ENCODE results near the gene SASH1.
"Not testable (repeated sequence)": the region's sequence is repeated elsewhere in the genome, so short reads cannot be mapped to it uniquely, and the experiment has no call there.

The SASH1 gene

DNA sequence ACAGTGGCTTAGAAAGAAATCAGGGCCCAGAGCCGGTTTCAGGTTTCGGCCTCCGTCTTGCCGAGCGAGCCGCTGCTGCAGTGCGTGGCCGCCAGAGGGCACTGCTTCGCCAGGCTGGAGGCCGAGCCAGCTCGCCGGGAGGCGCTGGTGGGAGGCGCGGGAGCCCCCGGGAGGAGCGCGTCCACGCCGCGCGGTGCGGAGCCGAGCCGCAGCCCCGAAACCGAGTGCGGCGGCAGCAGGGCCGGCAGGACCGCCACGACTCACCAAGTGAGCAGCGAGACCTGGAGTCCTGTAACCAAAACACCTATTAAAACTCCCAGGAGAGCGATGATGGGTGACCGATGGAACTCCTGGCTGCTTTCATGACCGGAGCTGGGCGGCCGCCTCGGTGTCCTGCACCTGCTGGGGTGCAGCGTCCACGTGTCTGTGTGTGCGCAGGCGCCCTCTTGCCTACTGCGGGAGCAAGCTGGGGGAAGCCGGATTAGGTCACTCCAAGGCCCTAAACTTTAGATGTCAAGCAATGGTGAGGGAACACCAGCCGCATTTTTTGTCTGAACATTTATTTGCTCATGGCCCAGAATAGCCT lies 217.3 kb downstream of the SASH1 start:
- DNase-seq = peak; percentile 67

GRCh38 chr6:148561629-148562028 lies 219.0 kb downstream of the SASH1 start:
- DNase-seq = no peak

GRCh38 chr6:148563066-148563465 lies 220.4 kb downstream of the SASH1 start:
- DNase-seq = no peak

DNA sequence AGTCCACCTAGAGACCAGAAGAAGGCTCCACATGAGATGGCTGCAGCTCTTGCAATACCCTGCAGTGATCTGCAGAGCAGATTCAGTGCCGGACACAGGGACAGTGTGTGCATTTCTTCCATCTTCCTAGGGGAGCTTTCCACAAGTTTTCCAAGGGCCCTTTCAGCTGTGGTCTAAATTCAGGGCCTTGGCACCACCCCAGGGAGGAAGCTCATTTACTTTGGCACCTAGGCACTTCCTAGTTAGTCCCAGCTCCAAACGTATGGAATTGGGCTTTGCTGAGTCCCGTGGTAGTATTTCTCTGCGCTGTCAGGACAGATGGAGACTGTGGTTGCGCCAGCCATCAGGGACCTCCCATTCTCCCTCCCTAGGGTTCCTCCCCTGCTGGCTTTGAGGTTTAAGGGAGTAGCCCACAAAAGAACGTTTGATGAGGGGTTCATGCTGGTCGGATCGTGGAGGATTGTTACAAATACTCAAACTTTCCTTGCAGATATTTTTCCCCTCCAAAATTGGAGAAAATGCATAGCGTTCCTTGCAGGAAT lies 221.9 kb downstream of the SASH1 start:
- DNase-seq = no peak

DNA sequence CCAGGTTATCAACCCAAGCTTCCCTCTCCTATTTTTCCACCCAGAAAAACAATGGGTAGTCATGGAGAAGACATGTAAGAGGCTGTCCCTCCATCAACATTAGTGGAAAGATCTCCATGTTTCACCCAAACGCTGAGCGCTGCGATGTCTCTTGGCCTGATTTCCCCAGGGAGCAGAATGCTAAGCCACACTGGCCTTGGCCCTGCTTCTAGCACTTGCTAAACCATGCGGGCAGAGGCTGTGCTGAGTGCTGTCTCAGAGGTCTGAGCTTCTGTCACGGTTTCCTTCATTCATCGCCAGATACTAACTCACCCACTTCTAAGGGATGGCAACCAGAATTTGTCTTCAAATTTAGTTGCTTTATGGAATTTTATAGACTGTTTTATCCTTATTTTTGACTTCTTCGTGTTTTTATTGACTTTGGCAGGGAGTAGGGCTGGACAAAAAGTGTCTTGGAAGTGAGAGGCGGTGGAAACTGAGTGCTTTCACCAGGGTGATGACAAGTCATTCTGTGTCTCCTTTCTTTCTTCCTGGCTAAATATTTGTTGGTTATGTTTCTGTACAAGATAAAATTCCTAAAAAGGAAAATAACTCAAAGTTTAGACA lies 222.8 kb downstream of the SASH1 start:
- no peak for DNase-seq

DNA sequence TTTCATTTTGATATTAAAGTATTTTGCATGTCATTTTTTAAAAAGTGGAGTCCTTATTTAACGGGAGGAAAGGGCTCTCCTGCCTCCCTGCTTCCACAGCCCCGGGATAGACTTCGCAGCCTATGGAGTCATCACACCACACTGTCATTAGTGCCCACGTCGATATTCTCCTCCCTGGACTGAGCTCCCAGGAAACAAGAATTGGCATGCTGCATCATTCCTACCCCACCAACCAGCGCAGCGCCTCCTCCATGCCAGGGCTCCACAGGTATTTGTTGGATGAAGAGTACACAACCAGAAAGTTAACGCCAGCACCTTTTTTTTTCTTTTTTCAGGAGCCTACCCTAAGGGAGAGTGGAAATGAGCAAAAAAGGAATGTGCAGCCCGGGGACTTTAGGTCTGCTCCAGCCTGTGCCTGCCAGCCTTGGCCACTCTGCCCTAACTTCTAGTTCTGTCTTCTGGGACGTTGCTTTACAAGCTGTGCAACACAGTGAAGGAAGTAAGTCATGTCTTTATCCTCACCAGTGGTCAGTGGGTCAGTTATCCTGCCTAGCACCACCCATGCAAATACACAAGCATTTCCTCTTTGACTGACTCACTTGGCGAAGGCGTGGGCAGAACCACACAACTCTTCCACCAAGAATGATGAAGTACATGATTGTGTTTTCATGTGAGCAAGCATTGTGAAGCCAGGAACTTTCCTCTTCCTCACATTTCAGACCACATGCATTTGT lies 223.5 kb downstream of the SASH1 start:
- DNase-seq = peak; percentile 93

GRCh38 chr6:148566664-148567350 lies 224.2 kb downstream of the SASH1 start:
- DNase-seq = no peak

GRCh38 chr6:148570456-148570855 lies 227.8 kb downstream of the SASH1 start:
- no peak for DNase-seq

- no peak for DNase-seq
These were observed 230.2 kb downstream of the SASH1 start for GRCh38 chr6:148572676-148573335.

GRCh38 chr6:148573922-148574321 lies 231.3 kb downstream of the SASH1 start:
- no peak for DNase-seq

GRCh38 chr6:148577687-148578488 lies 235.2 kb downstream of the SASH1 start:
- peak; percentile 78 for DNase-seq

DNA sequence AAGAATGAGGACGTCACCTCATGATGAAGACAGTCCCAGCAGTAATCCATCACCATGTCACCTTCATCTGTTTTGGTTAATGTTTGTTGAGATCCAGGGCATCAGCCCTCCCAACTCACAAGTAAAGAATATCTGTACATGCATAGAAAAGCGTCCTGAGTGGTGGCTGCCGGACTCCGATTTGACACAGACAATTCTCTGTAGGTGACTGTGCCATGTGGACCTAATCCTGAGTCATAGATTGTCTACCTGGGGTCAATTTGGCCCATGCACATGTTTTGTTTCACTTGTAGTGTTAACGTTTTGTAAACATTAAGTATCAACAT lies 235.8 kb downstream of the SASH1 start:
- DNase-seq = no peak

- DNase-seq = no peak
These were observed 236.4 kb downstream of the SASH1 start for GRCh38 chr6:148578837-148579565.

DNA sequence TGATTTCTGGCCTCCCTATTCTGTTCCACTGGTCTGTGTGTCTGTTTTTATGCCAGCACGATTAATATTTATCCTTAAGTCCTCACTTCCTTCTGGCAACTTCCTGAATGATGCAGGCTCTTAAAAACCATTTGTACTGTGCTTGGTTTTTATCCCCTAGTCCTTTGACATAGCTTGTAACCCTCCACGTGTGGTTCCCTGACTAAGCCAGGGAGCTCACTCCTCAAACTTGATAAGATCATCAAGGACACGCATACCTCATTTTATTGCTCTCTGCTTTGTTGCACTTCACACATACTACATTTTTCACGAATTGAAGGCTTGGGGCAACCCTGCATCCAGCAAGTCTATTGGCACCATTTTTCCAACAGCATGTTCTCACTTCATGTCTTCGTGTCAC lies 237.8 kb downstream of the SASH1 start:
- peak; percentile 25 for DNase-seq

- no peak for DNase-seq
These were observed 241.0 kb downstream of the SASH1 start for GRCh38 chr6:148583631-148584030.

DNA sequence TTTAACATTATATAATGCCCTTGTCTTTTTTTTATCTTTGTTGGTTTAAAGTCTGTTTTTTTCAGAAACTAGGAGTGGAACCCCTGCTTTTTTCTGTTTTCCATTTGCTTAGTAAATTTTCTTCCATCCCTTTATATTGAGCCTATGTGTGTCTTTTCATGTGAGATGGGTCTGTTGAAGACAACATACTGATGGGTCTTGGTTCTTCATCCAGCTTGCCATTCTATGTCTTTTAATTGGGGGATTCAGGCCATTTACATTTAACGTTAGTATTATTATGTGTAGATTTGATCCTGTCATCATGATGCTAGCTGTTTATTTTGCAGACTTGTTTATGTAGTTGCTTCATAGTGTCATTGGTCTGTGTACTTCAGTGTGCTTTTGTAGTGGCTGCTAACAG lies 243.0 kb downstream of the SASH1 start:
- DNase-seq = not testable (repeated sequence)

- DNase-seq = no peak
These were observed 248.2 kb downstream of the SASH1 start for GRCh38 chr6:148590883-148591282.

DNA sequence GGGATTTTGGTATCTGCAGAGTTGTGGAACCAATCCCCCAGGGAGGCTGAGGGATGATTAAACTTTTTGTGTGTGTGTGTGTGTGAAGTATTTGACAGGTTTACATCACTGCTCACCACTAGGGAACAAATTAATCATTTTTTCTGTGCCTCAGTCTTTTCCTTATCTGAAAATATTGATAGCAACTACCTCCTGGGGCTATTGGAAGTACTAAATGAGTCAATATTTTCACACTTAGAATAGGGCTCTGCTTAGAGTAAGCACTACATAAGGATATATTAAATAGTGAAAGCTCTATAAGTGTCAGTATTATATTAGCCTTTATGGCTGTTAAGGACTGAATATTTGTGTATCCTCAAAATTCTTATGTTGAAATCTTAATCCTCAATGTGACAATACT lies 249.0 kb downstream of the SASH1 start:
- no peak for DNase-seq

DNA sequence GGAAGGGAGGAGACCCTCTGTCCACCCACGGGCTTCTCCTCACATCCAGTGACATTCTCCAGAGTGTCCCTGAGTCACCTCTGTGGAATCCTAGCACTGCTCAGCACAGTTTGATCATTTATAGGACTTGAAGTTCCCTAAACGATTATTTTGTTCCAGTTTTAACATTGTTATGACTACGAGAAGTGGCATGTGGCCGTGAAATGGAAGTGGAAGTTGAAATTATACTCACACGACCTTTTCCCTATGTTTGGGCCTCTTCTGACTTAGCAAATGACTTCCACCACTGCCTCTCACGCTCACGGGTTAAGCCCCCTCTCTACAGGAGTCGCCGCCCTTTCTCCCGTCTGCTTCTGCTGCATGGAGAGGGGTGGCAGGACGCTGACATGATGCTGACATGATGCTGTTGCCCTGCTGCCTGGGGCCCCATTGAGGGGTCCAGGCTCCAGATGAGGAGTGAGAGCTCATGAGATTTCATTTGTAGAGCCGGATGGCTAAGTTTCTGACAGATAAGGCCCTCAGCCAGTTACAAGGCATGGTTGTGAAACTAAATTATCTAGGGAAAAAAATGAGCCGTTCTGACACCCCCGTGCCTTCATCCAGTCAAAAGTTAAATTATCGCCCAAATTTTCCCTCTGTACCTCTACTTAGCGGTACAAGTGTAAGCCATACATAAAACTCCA lies 250.6 kb downstream of the SASH1 start:
- DNase-seq = peak; percentile 70

- peak; percentile 40 for DNase-seq
These were observed 251.2 kb downstream of the SASH1 start for GRCh38 chr6:148593813-148594170.

DNA sequence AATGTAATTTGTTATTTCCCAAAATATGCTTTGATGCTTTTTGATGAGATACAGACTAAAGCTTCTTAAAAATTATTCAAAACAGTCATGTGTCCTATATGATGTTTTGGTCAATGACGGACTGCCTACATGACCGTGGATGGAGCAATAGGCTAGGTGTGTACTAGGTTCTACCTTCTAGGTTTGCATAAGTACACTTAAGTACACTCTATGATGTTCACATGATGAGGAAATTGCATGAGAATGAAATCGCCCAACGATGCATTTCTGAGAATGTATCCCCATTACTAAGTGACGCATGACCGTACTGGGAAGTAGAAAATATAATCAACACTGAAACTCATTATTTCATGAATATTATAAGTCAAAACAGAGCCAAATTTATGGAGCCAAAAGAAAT lies 252.9 kb downstream of the SASH1 start:
- no peak for DNase-seq

Measured in EL (cell line).